ENCODE data around the gene SDHA. TPM values are rescaled to one million over a fixed set of nuclear protein-coding genes. Genes with fewer than 3 reads are reported as not detected.
"Not testable (repeated sequence)": the region's sequence is repeated elsewhere in the genome, so short reads cannot be mapped to it uniquely, and the experiment has no call there.

Gene SDHA
- total RNA-seq, 1 donor from 2014 or later: 232 TPM

DNA sequence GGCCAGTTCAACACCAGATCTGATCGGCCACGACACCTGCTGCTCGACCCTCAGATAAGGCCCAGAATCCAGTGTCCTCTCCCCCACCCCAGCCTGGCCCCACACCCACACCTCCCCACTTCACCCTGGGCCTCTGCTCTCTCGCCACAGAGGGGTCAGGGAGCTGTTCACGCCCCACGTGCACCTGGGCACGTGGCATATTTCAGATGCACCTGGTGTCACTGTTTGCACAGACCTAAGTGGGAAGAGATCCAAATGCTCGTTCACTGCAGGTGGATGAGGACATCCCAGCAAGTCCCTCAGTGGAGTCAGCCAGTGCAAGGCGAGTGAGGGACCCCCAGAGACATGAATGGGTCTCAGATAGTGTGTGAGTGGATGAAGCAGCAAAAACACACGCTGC lies 78.1 kb downstream of the SDHA start:
- not testable (repeated sequence) for DNase-seq (ENCODE audit: low spot score)
- peak; percentile 41 for ATAC-seq

DNA sequence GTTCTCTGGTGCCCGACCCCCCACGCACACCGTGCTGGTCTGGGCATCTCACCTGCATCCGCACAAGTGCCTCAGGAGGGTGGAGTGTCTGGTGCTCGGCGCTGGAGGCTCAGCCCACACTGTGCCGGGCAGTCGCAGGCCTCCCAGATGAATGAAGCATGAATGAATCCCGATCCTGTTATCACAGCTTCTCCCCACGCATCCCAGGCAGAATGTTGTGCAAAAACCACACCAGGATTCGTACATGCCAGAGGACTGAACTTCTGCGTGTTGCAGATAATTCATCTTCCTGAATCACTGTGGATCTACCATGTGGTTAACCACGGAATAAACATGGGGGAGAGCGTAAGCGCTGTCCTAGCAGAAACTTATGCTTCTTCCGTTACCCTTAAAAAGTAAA lies 78.8 kb downstream of the SDHA start:
- not testable (repeated sequence) for DNase-seq (ENCODE audit: low spot score); ATAC-seq

DNA sequence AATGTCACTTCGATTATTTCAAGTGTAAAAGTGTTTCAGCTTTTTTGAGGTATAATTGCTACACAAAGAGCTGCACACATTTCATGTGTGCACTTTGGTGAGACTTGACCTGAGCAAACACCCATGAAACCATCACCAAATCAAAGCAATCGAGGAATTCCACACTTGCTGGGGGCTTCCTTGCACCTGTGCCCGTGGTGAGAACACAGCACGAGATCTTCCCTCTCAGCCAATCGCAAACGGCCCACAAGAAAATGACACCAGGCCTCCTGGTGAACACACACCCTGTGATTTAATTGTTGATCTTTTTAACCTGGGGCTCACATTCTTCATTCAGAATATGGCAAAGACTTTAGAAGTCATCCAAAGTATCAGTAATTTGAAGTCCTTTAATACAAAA lies 79.3 kb downstream of the SDHA start:
- not testable (repeated sequence) for ATAC-seq; DNase-seq (ENCODE audit: low spot score)

DNA sequence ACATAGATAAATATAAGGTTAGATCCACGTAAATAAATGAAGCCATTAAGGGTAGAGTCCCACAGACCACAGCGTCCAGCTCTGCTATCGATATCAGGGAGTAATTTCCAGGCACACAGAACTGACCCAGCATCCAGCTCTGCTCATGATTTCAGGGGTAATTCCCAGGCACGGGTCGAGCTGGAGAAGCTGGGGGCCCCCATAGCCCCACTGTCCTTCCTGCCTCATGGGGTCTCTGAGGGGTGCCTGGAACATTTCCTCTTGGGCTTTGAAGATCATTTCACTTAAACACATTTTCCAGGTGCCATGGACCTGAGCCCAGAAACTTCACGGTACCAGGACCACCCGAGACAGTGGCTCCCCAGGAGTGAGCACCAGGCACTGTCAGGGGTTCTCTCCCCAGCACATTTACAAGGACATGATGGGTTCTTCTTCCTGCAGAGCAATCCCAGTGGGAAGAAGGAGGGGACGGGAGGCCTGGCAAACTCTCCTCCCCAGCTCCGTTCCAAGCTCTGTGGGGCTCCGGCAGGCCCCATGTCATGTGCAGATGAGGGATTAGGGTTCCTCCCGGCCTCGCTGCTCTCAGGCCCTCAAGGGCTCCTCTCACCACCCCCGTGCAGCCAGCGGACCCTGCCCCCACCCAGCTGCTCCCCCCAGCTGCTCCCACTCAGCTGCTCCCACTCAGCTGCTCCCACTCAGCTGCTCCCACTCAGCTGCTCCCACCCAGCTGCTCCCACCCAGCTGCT lies 80.0 kb downstream of the SDHA start:
- not testable (repeated sequence) for ATAC-seq; DNase-seq (ENCODE audit: low spot score)

DNA sequence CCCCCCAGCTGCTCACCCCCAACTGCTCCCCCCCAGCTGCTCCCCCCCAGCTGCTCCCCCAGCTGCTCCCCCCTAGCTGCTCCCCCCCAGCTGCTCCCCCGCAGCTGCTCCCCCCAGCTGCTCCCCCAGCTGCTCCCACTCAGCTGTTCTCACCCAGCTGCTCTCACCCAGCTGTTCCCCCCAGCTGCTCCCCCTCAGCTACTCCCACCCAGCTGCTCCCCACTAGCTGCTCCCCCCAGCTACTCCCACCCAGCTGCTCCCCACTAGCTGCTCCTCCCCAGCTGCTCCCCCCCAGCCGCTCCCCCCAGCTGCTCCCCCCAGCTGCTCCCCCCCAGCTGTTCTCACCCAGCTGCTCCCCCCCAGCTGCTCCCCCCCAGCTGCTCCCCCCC lies 80.6 kb downstream of the SDHA start:
- ATAC-seq (no peak), DNase-seq (ENCODE audit: low spot score) (no peak)

DNA sequence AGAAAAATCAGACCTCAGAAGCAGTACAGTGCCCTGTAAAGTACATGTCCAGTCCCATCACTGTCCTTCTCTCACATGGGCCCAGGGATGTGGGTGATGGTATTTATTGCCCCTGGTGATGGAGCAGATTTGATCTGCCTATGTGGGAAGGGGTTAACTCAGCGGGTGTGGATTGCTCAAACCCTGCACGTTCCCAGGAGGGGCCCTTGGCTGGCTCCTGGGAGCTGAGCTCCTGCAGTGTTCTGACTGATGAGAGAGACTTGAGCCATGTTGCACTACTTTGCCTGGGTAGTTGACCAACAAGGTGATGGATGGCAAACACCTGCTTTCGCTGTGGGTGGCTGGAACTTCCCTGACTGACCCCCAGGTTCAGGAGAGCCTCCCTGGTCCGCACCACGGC lies 81.8 kb downstream of the SDHA start:
- not testable (repeated sequence) for ATAC-seq; DNase-seq (ENCODE audit: low spot score)

DNA sequence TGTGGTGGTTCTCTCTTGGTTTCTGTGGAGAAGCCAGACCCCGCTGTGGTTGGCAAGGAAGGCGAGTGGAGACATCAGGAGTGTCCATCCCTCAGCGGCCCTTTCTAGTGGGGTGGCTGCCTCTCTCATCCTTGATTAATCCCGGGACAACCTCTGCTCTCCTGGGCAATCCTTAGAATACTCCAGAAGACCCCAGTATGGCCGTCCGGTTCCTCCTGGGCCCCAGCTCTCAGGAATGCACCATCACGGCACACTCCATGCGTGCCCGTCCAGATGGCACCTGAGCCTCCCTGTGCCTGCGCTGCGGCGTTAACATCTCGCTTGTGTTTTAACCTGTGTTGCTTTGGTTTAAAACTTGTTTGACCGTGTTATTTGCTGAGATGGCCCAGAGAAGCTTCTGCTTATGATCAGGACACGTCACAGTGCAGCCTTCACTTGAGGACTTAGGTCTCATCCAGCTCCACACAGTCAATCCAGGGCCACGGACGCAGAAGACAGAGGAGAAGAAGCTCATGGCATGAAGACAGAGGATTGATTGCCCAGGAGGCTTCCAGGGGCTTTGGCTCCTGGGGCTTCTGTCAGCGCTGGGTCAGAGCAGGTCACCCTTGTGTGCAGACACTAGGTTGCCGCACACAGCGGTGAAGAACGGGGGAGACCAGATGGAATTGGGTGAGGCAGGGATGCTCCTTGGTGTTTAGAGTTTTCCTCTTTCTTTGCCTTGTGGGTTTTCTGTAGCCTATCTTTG lies 82.7 kb downstream of the SDHA start:
- not testable (repeated sequence) for DNase-seq (ENCODE audit: low spot score); ATAC-seq

DNA sequence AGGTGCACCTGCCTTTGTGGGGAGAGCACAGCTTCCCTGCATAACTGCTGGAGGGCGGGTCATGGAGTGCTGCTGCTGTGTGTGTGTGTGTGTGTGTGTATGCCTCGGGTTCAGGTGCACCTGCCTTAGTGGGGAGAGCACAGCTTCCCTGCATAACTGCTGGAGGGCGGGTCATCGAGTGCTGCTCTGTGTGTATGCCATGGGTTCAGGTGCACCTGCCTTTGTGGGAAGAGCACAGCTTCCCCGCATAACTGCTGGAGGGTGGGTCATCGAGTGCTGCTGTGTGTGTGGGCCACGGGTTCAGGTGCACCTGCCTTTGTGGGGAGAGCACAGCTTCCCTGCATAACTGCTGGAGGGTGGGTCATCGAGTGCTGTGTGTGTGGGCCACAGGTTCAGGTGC lies 84.3 kb downstream of the SDHA start:
- not testable (repeated sequence) for ATAC-seq; DNase-seq (ENCODE audit: low spot score)

DNA sequence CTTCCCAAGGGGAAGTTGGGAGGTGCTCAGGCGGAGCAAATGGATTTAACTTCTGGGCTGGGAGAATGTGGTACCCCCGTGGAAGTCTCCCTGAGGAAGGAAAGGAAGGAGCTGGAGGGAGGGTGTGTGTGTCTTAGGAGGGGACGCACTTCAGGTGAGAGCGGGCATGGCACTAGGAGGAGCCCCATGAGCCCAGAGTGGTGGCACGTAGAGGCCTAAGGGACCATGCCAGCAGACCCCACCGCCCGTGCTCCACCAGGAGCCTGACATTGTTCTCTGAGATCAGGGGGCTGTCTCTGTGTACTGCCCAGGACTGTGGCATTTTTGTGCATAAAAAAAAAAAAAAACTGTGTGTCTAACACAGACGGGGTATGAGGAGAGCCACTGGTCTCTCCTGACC lies 84.8 kb downstream of the SDHA start:
- DNase-seq (ENCODE audit: low spot score): no peak

DNA sequence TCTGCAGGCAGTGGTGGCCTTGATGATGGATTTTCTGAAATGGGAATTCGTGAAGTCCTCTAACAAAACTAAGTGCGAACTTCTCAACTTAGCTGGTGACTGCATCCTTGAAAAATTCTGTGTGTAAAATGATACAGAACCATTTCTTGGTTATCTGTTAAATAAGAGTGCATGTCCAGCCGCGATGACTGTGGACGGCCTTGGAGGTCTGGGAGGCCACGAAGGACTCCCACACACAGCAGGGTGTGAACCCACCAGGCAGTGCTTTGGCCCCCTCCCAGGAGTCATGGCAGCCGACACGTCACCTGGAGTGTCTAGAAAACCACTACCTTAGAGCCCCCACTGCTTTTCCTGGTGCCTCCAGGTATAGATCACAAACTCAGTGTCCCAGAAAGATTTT lies 85.6 kb downstream of the SDHA start:
- ATAC-seq; DNase-seq (ENCODE audit: low spot score): not testable (repeated sequence)

More for the DNA sequence above, 84.8 kb downstream of the SDHA start:
- ATAC-seq: no peak

DNA sequence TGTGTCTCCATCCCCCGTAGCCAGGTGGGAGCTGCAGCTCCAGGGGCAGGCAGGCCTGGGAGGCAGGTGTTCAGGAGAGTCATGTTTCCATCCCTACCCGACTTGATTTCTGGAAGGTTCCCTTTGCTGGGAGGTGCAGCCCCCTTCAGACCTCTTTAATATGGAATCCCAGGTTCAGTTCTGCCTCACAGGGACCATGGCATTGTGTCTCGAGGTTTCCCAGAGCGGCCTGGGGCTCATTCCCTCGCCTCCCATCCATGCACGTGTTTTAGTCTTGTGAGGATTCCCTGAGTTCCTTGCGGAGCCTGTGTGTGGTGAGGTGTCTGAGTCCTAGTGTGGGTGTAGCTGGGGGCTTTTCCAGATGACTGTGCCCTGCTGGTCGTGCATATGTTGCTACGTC lies 86.9 kb downstream of the SDHA start:
- DNase-seq (ENCODE audit: low spot score) (no peak), ATAC-seq (no peak)

DNA sequence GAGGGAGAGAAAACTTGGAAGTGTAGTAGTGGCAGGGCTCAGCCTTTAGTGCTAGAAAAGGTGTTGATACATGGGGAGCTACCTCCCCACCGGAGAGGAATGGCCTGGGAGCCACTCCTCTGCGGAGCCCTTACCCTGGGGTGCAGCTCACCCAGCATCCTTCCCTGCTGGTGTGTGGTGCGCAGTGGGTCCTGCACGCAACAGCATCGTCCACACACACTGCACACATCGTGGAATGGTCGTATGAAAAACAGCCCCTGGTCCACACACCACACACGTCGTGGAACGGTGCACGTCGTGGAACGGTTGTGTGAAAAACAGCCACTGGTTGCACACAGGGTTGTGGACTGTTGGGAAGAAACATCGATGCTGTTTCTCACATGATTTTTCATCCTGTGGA lies 87.3 kb downstream of the SDHA start:
- no peak for DNase-seq (ENCODE audit: low spot score)
- ATAC-seq: no peak

DNA sequence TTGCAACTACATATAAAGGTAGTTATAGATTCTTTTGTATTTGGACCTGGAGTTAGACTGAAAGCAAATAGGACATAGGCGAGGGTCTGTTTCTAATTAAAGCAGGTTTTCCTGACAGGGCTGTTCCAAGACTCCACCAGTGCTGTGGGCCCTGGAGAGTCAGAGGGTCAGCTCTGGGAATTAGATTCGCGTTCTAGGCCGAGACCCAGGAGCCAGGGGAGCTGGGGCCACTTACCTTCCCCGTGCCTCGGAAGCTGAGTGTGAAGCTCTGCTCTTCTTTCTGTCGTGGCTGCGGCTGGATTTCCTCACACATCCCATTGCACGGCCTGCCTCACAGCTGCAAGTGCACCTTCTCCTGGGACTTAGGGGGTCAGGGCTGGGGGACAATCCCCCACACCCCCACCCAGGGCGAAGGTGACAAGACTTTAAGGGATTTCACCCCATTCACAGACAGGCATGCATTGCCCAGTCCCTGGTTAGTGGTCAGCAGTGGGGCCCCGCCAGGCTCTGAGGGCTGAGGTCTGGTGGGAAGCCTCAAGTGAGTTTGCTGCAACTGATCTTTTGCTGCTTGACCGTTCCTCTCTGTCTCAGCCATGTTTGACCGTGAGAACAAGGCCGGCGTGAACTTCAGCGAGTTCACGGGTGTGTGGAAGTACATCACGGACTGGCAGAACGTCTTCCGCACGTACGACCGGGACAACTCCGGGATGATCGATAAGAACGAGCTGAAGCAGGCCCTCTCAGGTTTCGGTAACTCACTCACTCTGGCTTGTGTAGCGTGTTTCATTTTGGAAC lies 88.1 kb downstream of the SDHA start:
- ATAC-seq (no peak), DNase-seq (ENCODE audit: low spot score) (no peak)

Other genes starting within 250 kb of the SDHA start
- 0.25 TPM for gene PLEKHG4B, start 126.2 kb upstream of the SDHA start, total RNA-seq
- not detected for gene LRRC14B, start 26.8 kb upstream of the SDHA start, total RNA-seq
- 3.1 TPM for gene CCDC127, start 167 bp upstream of the SDHA start, total RNA-seq
- gene PDCD6, start 53.3 kb downstream of the SDHA start, total RNA-seq: 37.1 TPM
- 0.81 TPM for gene AHRR, start 103.4 kb downstream of the SDHA start, total RNA-seq
- gene EXOC3, start 224.9 kb downstream of the SDHA start, total RNA-seq: 25.7 TPM

Measured in left lobe of liver (tissue), 2 donors.